Cardiac fibroblast (primary cell): ENCODE measurements around the gene ZFYVE9.
A peak's percentile ranks its signal among the peaks of the same experiment; 100 is the strongest.

ENCODE experiments used
- DNase-seq, 2 donors: peaks; one replicate each; pipeline versions ENCODE4 v3.0.0 to v3.0.0-alpha.2; 2010; ENCODE audit warnings: low read depth in 2 of 2
- H3K4me3 ChIP-seq, 2 donors: replicated peaks in 1 of 2; 1 replicate in 1 of 2; 2 replicates in 1 of 2; pipeline ENCODE4 v1.5.1; 2011; ENCODE audit warnings: low read depth in 2 of 2, low read length in 2 of 2, mild to moderate bottlenecking in 2 of 2, moderate library complexity in 1 of 2
- TF ChIP-seq, protein P1 (sequence below): IDR thresholded peaks from one replicate; pipeline ENCODE4 v1.5.1; 2011; ENCODE audit warnings: low read depth, mild to moderate bottlenecking, low read length, inconsistent platforms

Gene ZFYVE9

GRCh38 chr1:52360595-52360968 is 218.7 kb downstream of the ZFYVE9 start:
- TF ChIP-seq, protein P1, sequence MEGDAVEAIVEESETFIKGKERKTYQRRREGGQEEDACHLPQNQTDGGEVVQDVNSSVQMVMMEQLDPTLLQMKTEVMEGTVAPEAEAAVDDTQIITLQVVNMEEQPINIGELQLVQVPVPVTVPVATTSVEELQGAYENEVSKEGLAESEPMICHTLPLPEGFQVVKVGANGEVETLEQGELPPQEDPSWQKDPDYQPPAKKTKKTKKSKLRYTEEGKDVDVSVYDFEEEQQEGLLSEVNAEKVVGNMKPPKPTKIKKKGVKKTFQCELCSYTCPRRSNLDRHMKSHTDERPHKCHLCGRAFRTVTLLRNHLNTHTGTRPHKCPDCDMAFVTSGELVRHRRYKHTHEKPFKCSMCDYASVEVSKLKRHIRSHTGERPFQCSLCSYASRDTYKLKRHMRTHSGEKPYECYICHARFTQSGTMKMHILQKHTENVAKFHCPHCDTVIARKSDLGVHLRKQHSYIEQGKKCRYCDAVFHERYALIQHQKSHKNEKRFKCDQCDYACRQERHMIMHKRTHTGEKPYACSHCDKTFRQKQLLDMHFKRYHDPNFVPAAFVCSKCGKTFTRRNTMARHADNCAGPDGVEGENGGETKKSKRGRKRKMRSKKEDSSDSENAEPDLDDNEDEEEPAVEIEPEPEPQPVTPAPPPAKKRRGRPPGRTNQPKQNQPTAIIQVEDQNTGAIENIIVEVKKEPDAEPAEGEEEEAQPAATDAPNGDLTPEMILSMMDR = no peak
- no peak overlapping the region for H3K4me3 ChIP-seq
- DNase-seq = no peak

- no peak for DNase-seq
- TF ChIP-seq, protein P1 = no peak
- no peak overlapping the region for H3K4me3 ChIP-seq
These were observed 222.4 kb downstream of the ZFYVE9 start for GRCh38 chr1:52364235-52364839.

DNA sequence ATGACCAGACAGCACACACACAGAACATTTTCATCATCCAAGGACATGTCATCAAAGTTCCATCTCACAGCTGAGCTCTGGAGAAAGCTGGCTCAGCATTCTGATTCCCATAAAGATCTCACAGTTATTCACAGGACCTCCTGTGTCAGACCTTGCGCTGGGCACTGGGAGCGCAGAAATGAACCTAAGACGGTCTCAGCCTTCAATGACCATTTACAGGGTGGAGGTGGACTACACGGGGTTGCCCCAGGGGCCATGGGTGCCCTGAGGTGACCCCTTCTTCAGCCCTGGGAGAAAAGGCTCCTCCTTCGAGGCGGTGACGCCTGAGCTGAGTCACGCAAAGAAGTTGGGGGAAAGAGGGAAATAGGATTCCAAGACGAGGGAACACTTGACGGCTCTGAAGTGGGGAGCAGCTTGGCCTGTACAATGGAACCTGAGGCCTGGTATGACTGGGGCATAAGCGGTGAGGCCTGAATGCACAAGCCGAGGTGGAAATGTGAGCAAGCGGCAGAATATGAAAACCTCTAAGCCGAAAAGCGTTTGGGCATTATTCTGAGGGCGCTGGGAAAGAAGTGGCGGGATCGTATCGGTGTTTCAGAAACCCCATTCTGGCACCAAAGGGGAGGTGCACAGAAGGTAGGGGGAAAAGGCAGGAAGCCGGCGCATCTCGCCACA is 223.3 kb downstream of the ZFYVE9 start:
- peak overlapping the region; percentile 75 to 95 for H3K4me3 ChIP-seq
- DNase-seq = peak; percentile 72 to 74
- TF ChIP-seq, protein P1 = no peak

GRCh38 chr1:52365746-52366516 is 224.0 kb downstream of the ZFYVE9 start, which contains the start of gene CC2D1B:
Gene CC2D1B (minus strand): TSS chr1:52366205. CDS start chr1:52364620, 1,585 bp downstream.
- peak; percentile 97 to 99 for DNase-seq
- TF ChIP-seq, protein P1 = no peak
- H3K4me3 ChIP-seq = peak within 1 kb of the TSS; percentile 75 to 95

DNA sequence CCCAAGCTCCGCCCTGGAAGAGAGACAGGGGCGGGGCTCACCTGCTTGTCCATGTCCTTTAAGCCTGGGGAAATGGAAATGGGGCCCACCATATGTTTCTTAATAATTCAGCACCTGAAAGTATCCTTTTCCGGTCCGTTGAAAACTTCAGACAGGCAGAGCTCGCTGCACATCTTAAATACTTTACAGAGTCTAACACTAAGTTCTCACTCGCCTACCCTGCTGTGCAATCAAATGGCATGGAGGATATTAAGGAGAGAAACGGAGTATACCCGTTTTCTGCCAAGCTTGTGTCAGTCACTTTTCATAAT is 224.6 kb downstream of the ZFYVE9 start:
- no peak for DNase-seq
- TF ChIP-seq, protein P1 = no peak
- peak overlapping the region; percentile 75 to 95 for H3K4me3 ChIP-seq

GRCh38 chr1:52367272-52367671 is 225.4 kb downstream of the ZFYVE9 start:
- no peak overlapping the region for H3K4me3 ChIP-seq
- no peak for DNase-seq
- TF ChIP-seq, protein P1 = no peak
